Esophagus squamous epithelium (tissue), 5 donors: ENCODE results near the gene ATP5PD. TPM values are rescaled to one million over a fixed set of nuclear protein-coding genes. Genes with fewer than 3 reads are reported as not detected.

Experiments used
- DNase-seq: peaks from one replicate; lab custom pipeline; 2025; lab: John Stamatoyannopoulos, UW
- H3K27ac ChIP-seq, 4 donors: fragments of 200-600 bp; sonication (generic); one replicate each; pipeline ENCODE4 v1.5.1; 2016 to 2019; ENCODE audit warnings: mild to moderate bottlenecking in 1 of 4
- H3K27me3 ChIP-seq, 4 donors: fragments of 200-600 bp; sonication (generic); 1 replicate in 3 of 4; 2 replicates in 1 of 4; pipeline versions ENCODE4 v1.5.1 to v1.6.0; 2017 to 2021; ENCODE audit warnings: antibody characterized with exemption in 1 of 4
- H3K36me3 ChIP-seq, 3 donors: fragments of 200-600 bp; sonication (generic); one replicate each; pipeline ENCODE4 v1.5.1; 2016 to 2019
- H3K4me1 ChIP-seq, 3 donors: fragments of 200-600 bp; sonication (generic); one replicate each; pipeline ENCODE4 v1.5.1; 2017 to 2019
- H3K4me3 ChIP-seq, 4 donors: fragments of 200-600 bp; sonication (generic); 1 replicate in 3 of 4; 2 replicates in 1 of 4; pipeline ENCODE4 v1.5.1; 2016 to 2019; ENCODE audit warnings: mild to moderate bottlenecking in 2 of 4, moderate library complexity in 1 of 4
- H3K9me3 ChIP-seq, 3 donors: fragments of 200-600 bp; sonication (generic); one replicate each; pipeline ENCODE4 v1.5.1; 2016 to 2019
- POLR2A ChIP-seq, 4 donors: fragments of 450-650 bp; IDR thresholded peaks; one replicate each; pipeline ENCODE4 v1.6.1; 2017; ENCODE audit warnings: antibody characterized with exemption in 4 of 4, mild to moderate bottlenecking in 4 of 4, moderate library complexity in 3 of 4
- WGBS, 2 donors: methylation state at CpG; one replicate each; pipeline ENCODE4 v1.1.5; 2018; 5-methylcytosine and 5-hydroxymethylcytosine counted together
- intact Hi-C: fragments of 100-400 bp; cut with DNase I; formaldehyde crosslinking; loops from one replicate; pipeline ENCODE4 v1.15.0; 2022
- total RNA-seq, 4 donors: library from RNA; depleted of rRNA; stranded (reverse); fragments of >200 nt; gene quantifications; one replicate each; pipeline ENCODE4 v1.1.0, GENCODE V29; 2016
- TF ChIP-seq, protein P1 (sequence below), 6 experiments: fragments of 450-650 bp in 4 of 6; fragments of 200-600 bp in 2 of 6; sonication (generic) in 2 of 6; IDR thresholded peaks; one replicate each; pipeline ENCODE4 v1.5.1; 2016 to 2019; ENCODE audit warnings: antibody characterized with exemption in 6 of 6, mild to moderate bottlenecking in 4 of 6, moderate library complexity in 4 of 6
- donor health status: DM: yes; HTN: yes; CAD: no.

Gene ATP5PD
- total RNA-seq, 4 donors from 2014 or later: 252 to 300 (median 277) TPM

DNA sequence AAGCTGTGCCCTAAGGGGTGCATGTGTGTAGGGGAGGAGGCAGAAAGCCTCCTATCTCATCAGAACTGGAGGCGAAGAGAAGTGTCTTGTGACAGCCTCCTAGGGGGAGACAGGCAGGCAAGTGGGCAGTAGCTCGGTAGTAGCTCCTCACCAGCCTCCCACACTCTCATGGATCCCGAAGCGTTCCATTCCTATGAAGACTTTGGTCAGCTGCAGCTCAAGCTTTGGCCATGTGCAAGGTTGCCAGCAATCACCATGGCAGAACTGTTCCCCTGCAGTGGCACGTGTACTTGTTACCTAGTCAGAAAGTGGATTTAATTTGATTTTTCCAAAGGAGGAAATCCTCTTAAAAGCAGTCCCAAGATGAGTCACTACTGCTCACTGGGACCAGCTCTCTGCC lies 27.6 kb downstream of the ATP5PD start:
- H3K4me1 ChIP-seq: peaks cover 0 to 21% (median 0%) of the 10 kb centered on the region in 3 donors
- no peak overlapping the region for H3K27ac ChIP-seq
- WGBS, 2 donors: 86 to 90% methylated on average over 5 of the region's 5 CpGs
- no peak for TF ChIP-seq POLR2A (IDR thresholded peaks at IDR 0.05)
- TF ChIP-seq, protein P1, sequence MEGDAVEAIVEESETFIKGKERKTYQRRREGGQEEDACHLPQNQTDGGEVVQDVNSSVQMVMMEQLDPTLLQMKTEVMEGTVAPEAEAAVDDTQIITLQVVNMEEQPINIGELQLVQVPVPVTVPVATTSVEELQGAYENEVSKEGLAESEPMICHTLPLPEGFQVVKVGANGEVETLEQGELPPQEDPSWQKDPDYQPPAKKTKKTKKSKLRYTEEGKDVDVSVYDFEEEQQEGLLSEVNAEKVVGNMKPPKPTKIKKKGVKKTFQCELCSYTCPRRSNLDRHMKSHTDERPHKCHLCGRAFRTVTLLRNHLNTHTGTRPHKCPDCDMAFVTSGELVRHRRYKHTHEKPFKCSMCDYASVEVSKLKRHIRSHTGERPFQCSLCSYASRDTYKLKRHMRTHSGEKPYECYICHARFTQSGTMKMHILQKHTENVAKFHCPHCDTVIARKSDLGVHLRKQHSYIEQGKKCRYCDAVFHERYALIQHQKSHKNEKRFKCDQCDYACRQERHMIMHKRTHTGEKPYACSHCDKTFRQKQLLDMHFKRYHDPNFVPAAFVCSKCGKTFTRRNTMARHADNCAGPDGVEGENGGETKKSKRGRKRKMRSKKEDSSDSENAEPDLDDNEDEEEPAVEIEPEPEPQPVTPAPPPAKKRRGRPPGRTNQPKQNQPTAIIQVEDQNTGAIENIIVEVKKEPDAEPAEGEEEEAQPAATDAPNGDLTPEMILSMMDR (IDR thresholded peaks at IDR 0.05): no peak
- intact Hi-C loops: no loop called here
- H3K27me3 ChIP-seq: no peaks in the 10 kb centered on the region
- no peaks in the 10 kb centered on the region for H3K9me3 ChIP-seq
- no peak for DNase-seq
- peaks cover 8 to 76% (median 21%) of the 10 kb centered on the region in 3 donors for H3K36me3 ChIP-seq
- no peak overlapping the region for H3K4me3 ChIP-seq

DNA sequence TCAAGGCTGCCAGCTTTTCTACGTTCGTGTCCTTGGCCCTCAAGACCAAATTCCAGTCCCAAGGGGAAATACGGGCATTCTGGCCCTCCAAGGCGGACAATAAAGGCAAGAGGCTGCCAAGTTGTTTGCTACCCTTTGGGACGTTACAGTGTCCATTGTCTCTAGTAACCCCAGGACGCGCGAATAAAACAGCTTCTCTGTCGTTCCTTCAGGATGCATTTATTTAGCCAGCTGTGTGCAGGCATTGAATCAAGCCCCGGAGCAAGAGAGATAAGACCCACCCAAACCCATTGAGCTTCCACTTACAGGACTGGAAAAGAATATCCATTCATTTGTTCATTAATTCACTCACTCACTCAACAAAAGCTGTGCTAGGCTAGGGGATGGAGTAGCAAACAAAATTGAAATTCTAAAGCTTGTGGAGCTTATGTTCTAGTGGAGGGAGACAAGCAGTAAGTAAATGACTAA lies 33.6 kb downstream of the ATP5PD start:
- intact Hi-C loops: no loop called here
- peak overlapping the region; percentile 86 to 93 (median 88) for H3K27ac ChIP-seq
- no peaks in the 10 kb centered on the region for H3K9me3 ChIP-seq
- peaks cover 0 to 21% (median 0%) of the 10 kb centered on the region in 3 donors for H3K36me3 ChIP-seq
- no peak for DNase-seq
- TF ChIP-seq, protein P1 (IDR thresholded peaks at IDR 0.05): no peak
- no peak for TF ChIP-seq POLR2A (IDR thresholded peaks at IDR 0.05)
- H3K27me3 ChIP-seq: no peaks in the 10 kb centered on the region
- peaks cover 8 to 39% (median 12%) of the 10 kb centered on the region in 3 donors for H3K4me1 ChIP-seq
- 0% methylated on average over 4 to 10 of the region's 10 CpGs for WGBS, 2 donors
- peak overlapping the region; percentile 77 to 89 (median 81) for H3K4me3 ChIP-seq

DNA sequence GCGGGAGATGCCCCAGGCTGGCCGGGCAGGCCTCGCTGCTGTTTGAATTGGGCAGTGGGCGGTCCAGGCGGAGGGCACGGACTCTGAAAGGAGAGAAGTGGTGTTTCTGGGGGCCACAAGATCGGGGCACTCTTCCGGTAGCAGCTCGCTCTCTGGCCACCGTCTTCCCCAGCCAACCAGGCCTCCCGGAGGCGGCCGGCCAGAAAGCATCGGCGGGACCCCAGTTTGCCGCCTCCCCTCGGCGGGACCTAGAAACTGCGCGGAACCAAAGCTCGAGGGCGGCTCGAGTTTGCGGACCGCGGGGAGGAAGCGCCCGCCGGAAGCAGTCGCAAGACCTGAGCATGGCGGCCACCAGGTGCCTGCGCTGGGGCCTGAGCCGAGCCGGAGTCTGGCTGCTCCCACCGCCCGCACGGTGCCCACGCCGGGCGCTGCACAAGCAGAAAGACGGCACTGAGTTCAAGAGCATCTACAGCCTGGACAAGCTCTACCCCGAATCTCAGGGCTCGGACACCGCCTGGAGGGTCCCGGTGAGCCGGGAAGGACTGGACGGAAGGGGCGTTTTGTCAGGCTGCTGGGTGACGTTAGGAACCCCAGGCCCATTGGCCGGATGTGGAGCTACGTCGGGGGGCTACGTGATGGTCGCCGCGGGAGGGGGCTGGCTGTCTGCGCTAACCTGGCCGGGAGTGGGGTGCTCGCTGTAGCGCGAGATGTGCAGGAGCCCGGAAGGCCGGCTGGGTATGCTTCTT lies 34.2 kb downstream of the ATP5PD start, which contains the start of gene MRPL58:
MRPL58 (plus strand) TSS at position 325 of the 746 bp plus-strand sequence; CDS start at position 342, 17 bp downstream.
- 9 to 24% methylated on average over 7 to 10 of the region's 63 CpGs for WGBS, 2 donors
- intact Hi-C loops: no loop called here
- peaks cover 0 to 15% (median 0%) of the 10 kb centered on the region in 3 donors for H3K36me3 ChIP-seq
- H3K4me1 ChIP-seq: peaks cover 8 to 39% (median 12%) of the 10 kb centered on the region in 3 donors
- no peaks in the 10 kb centered on the region for H3K27me3 ChIP-seq
- peak within 1 kb of the TSS; percentile 86 to 93 (median 88) for H3K27ac ChIP-seq
- peak within 1 kb of the TSS; percentile 77 to 89 (median 81) for H3K4me3 ChIP-seq
- TF ChIP-seq, protein P1 (IDR thresholded peaks at IDR 0.05): peak; percentile 17 to 70 (median 52)
- TF ChIP-seq POLR2A (IDR thresholded peaks at IDR 0.05): peak in 2 of 4 donors; percentile 20 to 34
- no peak for DNase-seq
- no peaks in the 10 kb centered on the region for H3K9me3 ChIP-seq

DNA sequence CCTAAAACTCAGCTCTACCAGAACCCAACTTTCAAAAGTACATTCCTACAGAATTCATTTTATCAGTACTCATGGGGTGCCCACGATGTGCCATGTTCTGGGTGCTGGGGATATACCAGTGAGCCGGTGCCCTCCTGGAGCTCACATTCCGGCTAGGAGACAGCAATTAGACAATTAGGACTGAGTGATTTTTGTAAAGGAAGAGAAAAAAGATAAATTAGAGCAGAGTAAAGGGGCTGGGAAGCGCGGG lies 34.7 kb downstream of the ATP5PD start:
- TF ChIP-seq, protein P1 (IDR thresholded peaks at IDR 0.05): no peak
- no peak for TF ChIP-seq POLR2A (IDR thresholded peaks at IDR 0.05)
- 22 to 36% methylated on average over 4 to 5 of the region's 5 CpGs for WGBS, 2 donors
- H3K27ac ChIP-seq: peak overlapping the region; percentile 86 to 93 (median 88)
- H3K4me3 ChIP-seq: peak overlapping the region; percentile 77 to 89 (median 81)
- peaks cover 8 to 39% (median 12%) of the 10 kb centered on the region in 3 donors for H3K4me1 ChIP-seq
- peaks cover 0 to 10% (median 0%) of the 10 kb centered on the region in 3 donors for H3K36me3 ChIP-seq
- intact Hi-C loops: no loop called here
- H3K27me3 ChIP-seq: no peaks in the 10 kb centered on the region
- H3K9me3 ChIP-seq: no peaks in the 10 kb centered on the region
- DNase-seq: no peak
